Fibroblast of the conjunctiva (primary cell): Measurements from ENCODE around the gene LTBP4.
A peak's percentile ranks its signal among the peaks of the same experiment; 100 is the strongest.
"Not testable (repeated sequence)": the region's sequence is repeated elsewhere in the genome, so short reads cannot be mapped to it uniquely, and the experiment has no call there.

Experiments used
- DNase-seq: peaks from one replicate; pipeline ENCODE4 v3.0.0-alpha.2; 2010; ENCODE audit warnings: low read depth

LTBP4 gene

GRCh38 chr19:40612831-40613689 is 11.9 kb downstream of the LTBP4 start:
- DNase-seq = no peak

GRCh38 chr19:40613690-40614621 is 12.8 kb downstream of the LTBP4 start:
- peak; percentile 79 for DNase-seq

- DNase-seq = peak; percentile 90
These were observed 13.6 kb downstream of the LTBP4 start for GRCh38 chr19:40614622-40615411.

- DNase-seq = no peak
These were observed 15.0 kb downstream of the LTBP4 start for GRCh38 chr19:40616178-40616577.

- DNase-seq = no peak
These were observed 15.8 kb downstream of the LTBP4 start for GRCh38 chr19:40616941-40617340.

- DNase-seq = no peak
These were observed 16.8 kb downstream of the LTBP4 start for GRCh38 chr19:40617961-40618360.

GRCh38 chr19:40619333-40620160 is 18.4 kb downstream of the LTBP4 start:
- no peak for DNase-seq

- DNase-seq = no peak
These were observed 19.0 kb downstream of the LTBP4 start for GRCh38 chr19:40620161-40620485.

GRCh38 chr19:40621283-40621682 is 20.1 kb downstream of the LTBP4 start:
- no peak for DNase-seq

GRCh38 chr19:40621966-40622772 is 21.0 kb downstream of the LTBP4 start:
- no peak for DNase-seq

- no peak for DNase-seq
These were observed 21.6 kb downstream of the LTBP4 start for GRCh38 chr19:40622773-40623075.

- no peak for DNase-seq
These were observed 22.5 kb downstream of the LTBP4 start for GRCh38 chr19:40623403-40624251.

- not testable (repeated sequence) for DNase-seq
These were observed 23.4 kb downstream of the LTBP4 start for GRCh38 chr19:40624369-40625153.

GRCh38 chr19:40625406-40626120 is 24.4 kb downstream of the LTBP4 start:
- no peak for DNase-seq

GRCh38 chr19:40626918-40627317 is 25.7 kb downstream of the LTBP4 start:
- no peak for DNase-seq

- DNase-seq = no peak
These were observed 26.5 kb downstream of the LTBP4 start for GRCh38 chr19:40627486-40628279.

GRCh38 chr19:40629346-40629745 is 28.2 kb downstream of the LTBP4 start:
- DNase-seq = no peak
